ENCODE measurements around the gene TRAPPC5. TPM values are rescaled to one million over a fixed set of nuclear protein-coding genes. Genes with fewer than 3 reads are reported as not detected.

The TRAPPC5 gene
- total RNA-seq, 1 experiment from 2014 or later, result 317 TPM

GRCh38 chr19:7645163-7645562 is 35.5 kb upstream of the TRAPPC5 start:
- no peak overlapping the region for H3K27ac ChIP-seq (ENCODE audit: low read length)
- no peaks in the 10 kb centered on the region for H3K4me1 ChIP-seq (ENCODE audit: insufficient read depth, low read length)
- CTCF ChIA-PET, result interaction anchor here (0.7 kb wide), 1 partner anchor 36 kb away, joined by 3 read pairs; the partner anchor contains the start of gene TRAPPC5
- ATAC-seq, result no peak
- no peak overlapping the region for H3K4me3 ChIP-seq (ENCODE audit: low read length)
- H3K9me2 ChIP-seq (replicated peaks; ENCODE audit: low read length), result no peaks in the 10 kb centered on the region
- POLR2A ChIA-PET (ENCODE audit: unreplicated experiment), result no interaction called here
- no TSS peak for BruUV-seq (replicated peaks)
- H3K79me2 ChIP-seq (ENCODE audit: low read length), result no peaks in the 10 kb centered on the region
- H3K9me3 ChIP-seq (ENCODE audit: low read length), result no peaks in the 10 kb centered on the region
- intact Hi-C loops (cut with micrococcal nuclease), result no loop called here
- H2AFZ ChIP-seq (ENCODE audit: low read length), result no peak overlapping the region
- no peak for DNase-seq
- TF ChIP-seq CTCF (conservative IDR thresholded peaks at IDR 0.05; ENCODE audit: low read depth, low read length), result no peak
- no peak for TF ChIP-seq EZH2phosphoT487 (IDR thresholded peaks at IDR 0.05; ENCODE audit: borderline replicate concordance, low read length)
- TF ChIP-seq EZH2 (IDR thresholded peaks at IDR 0.05; ENCODE audit: low read length, unreplicated experiment), result no peak
- no peaks in the 10 kb centered on the region for H3F3A ChIP-seq (ENCODE audit: low read length, unreplicated experiment)
- no peak overlapping the region for H3K9ac ChIP-seq (ENCODE audit: low read length)
- H3K27me3 ChIP-seq (ENCODE audit: low read length), result no peaks in the 10 kb centered on the region
- H4K20me1 ChIP-seq (ENCODE audit: low read length), result no peaks in the 10 kb centered on the region
- peaks cover 7% of the 10 kb centered on the region; the same call in 1 of the 2 replicates for H3K36me3 ChIP-seq (ENCODE audit: low read depth, low read length)
- no peak overlapping the region for H3K4me2 ChIP-seq (ENCODE audit: low read length)

GRCh38 chr19:7645656-7646425 is 34.8 kb upstream of the TRAPPC5 start:
- CTCF ChIA-PET, result no interaction called here
- POLR2A ChIA-PET (ENCODE audit: unreplicated experiment), result no interaction called here
- ATAC-seq (no peak), DNase-seq (no peak)
- peaks cover 7% of the 10 kb centered on the region; the same call in 1 of the 2 replicates for H3K36me3 ChIP-seq (ENCODE audit: low read depth, low read length)
- no peaks in the 10 kb centered on the region for H4K20me1 ChIP-seq (ENCODE audit: low read length)
- BruUV-seq (replicated peaks), result no TSS peak
- no peak overlapping the region for H3K9ac ChIP-seq (ENCODE audit: low read length)
- intact Hi-C loops (cut with micrococcal nuclease), result no loop called here
- no peaks in the 10 kb centered on the region for H3K27me3 ChIP-seq (ENCODE audit: low read length)
- H2AFZ ChIP-seq (ENCODE audit: low read length), result no peak overlapping the region
- no peaks in the 10 kb centered on the region for H3K79me2 ChIP-seq (ENCODE audit: low read length)
- H3F3A ChIP-seq (ENCODE audit: low read length, unreplicated experiment), result no peaks in the 10 kb centered on the region
- H3K9me2 ChIP-seq (replicated peaks; ENCODE audit: low read length), result no peaks in the 10 kb centered on the region
- H3K27ac ChIP-seq (ENCODE audit: low read length), result no peak overlapping the region
- H3K9me3 ChIP-seq (ENCODE audit: low read length), result no peaks in the 10 kb centered on the region
- TF ChIP-seq EZH2 (IDR thresholded peaks at IDR 0.05; ENCODE audit: low read length, unreplicated experiment), result no peak
- TF ChIP-seq CTCF (conservative IDR thresholded peaks at IDR 0.05; ENCODE audit: low read depth, low read length), result no peak
- no peak for TF ChIP-seq EZH2phosphoT487 (IDR thresholded peaks at IDR 0.05; ENCODE audit: borderline replicate concordance, low read length)
- no peaks in the 10 kb centered on the region for H3K4me1 ChIP-seq (ENCODE audit: insufficient read depth, low read length)
- H3K4me2 ChIP-seq (ENCODE audit: low read length), result no peak overlapping the region
- H3K4me3 ChIP-seq (ENCODE audit: low read length), result no peak overlapping the region

- no peaks in the 10 kb centered on the region for H3K79me2 ChIP-seq (ENCODE audit: low read length)
- no peaks in the 10 kb centered on the region for H3K9me2 ChIP-seq (replicated peaks; ENCODE audit: low read length)
- no peaks in the 10 kb centered on the region for H4K20me1 ChIP-seq (ENCODE audit: low read length)
- DNase-seq (no peak), ATAC-seq (no peak)
- POLR2A ChIA-PET (ENCODE audit: unreplicated experiment), result no interaction called here
- CTCF ChIA-PET, result no interaction called here
- H3K4me1 ChIP-seq (ENCODE audit: insufficient read depth, low read length), result no peaks in the 10 kb centered on the region
- no peak overlapping the region for H2AFZ ChIP-seq (ENCODE audit: low read length)
- H3K36me3 ChIP-seq (ENCODE audit: low read depth, low read length), result peaks cover 7% of the 10 kb centered on the region; the same call in 1 of the 2 replicates
- H3K4me3 ChIP-seq (ENCODE audit: low read length), result no peak overlapping the region
- no TSS peak for BruUV-seq (replicated peaks)
- H3F3A ChIP-seq (ENCODE audit: low read length, unreplicated experiment), result no peaks in the 10 kb centered on the region
- no peak overlapping the region for H3K9ac ChIP-seq (ENCODE audit: low read length)
- TF ChIP-seq CTCF (conservative IDR thresholded peaks at IDR 0.05; ENCODE audit: low read depth, low read length) (no peak), EZH2phosphoT487 (IDR thresholded peaks at IDR 0.05; ENCODE audit: borderline replicate concordance, low read length) (no peak), EZH2 (IDR thresholded peaks at IDR 0.05; ENCODE audit: low read length, unreplicated experiment) (no peak)
- no peaks in the 10 kb centered on the region for H3K27me3 ChIP-seq (ENCODE audit: low read length)
- no peak overlapping the region for H3K27ac ChIP-seq (ENCODE audit: low read length)
- intact Hi-C loops (cut with micrococcal nuclease), result no loop called here
- no peaks in the 10 kb centered on the region for H3K9me3 ChIP-seq (ENCODE audit: low read length)
- H3K4me2 ChIP-seq (ENCODE audit: low read length), result no peak overlapping the region
Measured at GRCh38 chr19:7646426-7646700, 34.3 kb upstream of the TRAPPC5 start.
